HepG2 (cell line): ENCODE measurements around the gene GPC3. TPM values are rescaled to one million over a fixed set of nuclear protein-coding genes. Genes with fewer than 3 reads are reported as not detected.

Experiments
- ARID3A ChIP-seq: IDR thresholded peaks from 2 replicates; pipeline ENCODE4 v1.6.1; 2012; ENCODE audit warnings: low read depth, low read length, improper control_type of control experiment
- BCL6 ChIP-seq: IDR thresholded peaks from 2 replicates; pipeline ENCODE4 v1.6.1; 2016; ENCODE audit warnings: missing genetic modification reagents, missing compliant biosample characterization
- CREB1 ChIP-seq, 2 experiments: fragments of 450-650 bp in 1 of 2; IDR thresholded peaks; 2 replicates each; pipeline ENCODE4 v1.6.1; 2016 to 2017; ENCODE audit warnings: control low read depth in 1 of 2, mild to moderate bottlenecking in 1 of 2, missing compliant biosample characterization in 1 of 2, missing genetic modification characterization in 1 of 2
- FOXK2 ChIP-seq: fragments of 450-650 bp; IDR thresholded peaks from 2 replicates; pipeline ENCODE4 v1.6.1; 2016
- FOXP4 ChIP-seq: sonication (generic); formaldehyde crosslinking; IDR thresholded peaks from 2 replicates; pipeline ENCODE4 v1.4.0; 2020; ENCODE audit warnings: missing genetic modification reagents
- HMG20A ChIP-seq: IDR thresholded peaks from 2 replicates; pipeline ENCODE4 v1.6.1; 2016; ENCODE audit warnings: borderline replicate concordance
- MYC ChIP-seq: sonication (generic); formaldehyde crosslinking; IDR thresholded peaks from 2 replicates; pipeline ENCODE4 v1.9.0; 2021; ENCODE audit warnings: missing genetic modification reagents, borderline replicate concordance
- RCOR2 ChIP-seq: IDR thresholded peaks from 2 replicates; pipeline ENCODE4 v1.6.1; 2016; ENCODE audit warnings: missing biosample characterization, missing genetic modification reagents
- ZFP36L2 ChIP-seq: sonication (generic); formaldehyde crosslinking; IDR thresholded peaks from 2 replicates; pipeline ENCODE4 v1.4.0; 2020; ENCODE audit warnings: missing genetic modification reagents
- ZNF121 ChIP-seq: sonication (generic); formaldehyde crosslinking; IDR thresholded peaks from 2 replicates; pipeline ENCODE4 v1.5.0; 2020; ENCODE audit warnings: mild to moderate bottlenecking, missing genetic modification reagents
- ZNF142 ChIP-seq: sonication (generic); formaldehyde crosslinking; IDR thresholded peaks from 2 replicates; pipeline ENCODE4 v1.4.0; 2020; ENCODE audit warnings: missing genetic modification reagents
- ZNF274 ChIP-seq: sonication (generic); formaldehyde crosslinking; IDR thresholded peaks from 2 replicates; pipeline ENCODE4 v1.5.1; 2020; ENCODE audit warnings: mild to moderate bottlenecking, missing genetic modification reagents
- ZNF354B ChIP-seq: sonication (generic); formaldehyde crosslinking; IDR thresholded peaks from 2 replicates; pipeline ENCODE4 v1.8.0; 2022; ENCODE audit warnings: mild to moderate bottlenecking, missing genetic modification reagents
- ZNF780A ChIP-seq: sonication (generic); formaldehyde crosslinking; IDR thresholded peaks from 2 replicates; pipeline ENCODE4 v1.8.0; 2022; ENCODE audit warnings: mild to moderate bottlenecking, missing genetic modification reagents, moderate library complexity
- ZSCAN5A ChIP-seq: sonication (generic); formaldehyde crosslinking; IDR thresholded peaks from 2 replicates; pipeline ENCODE4 v1.8.0; 2022; ENCODE audit warnings: mild to moderate bottlenecking, missing genetic modification reagents, borderline replicate concordance
- ZSCAN9 ChIP-seq: IDR thresholded peaks from 2 replicates; pipeline ENCODE4 v1.6.1; 2016; ENCODE audit warnings: borderline replicate concordance
- polyA plus RNA-seq, 8 experiments: library from polyadenylated mRNA; depleted of rRNA in 3 of 8; stranded (reverse) in 7 of 8; unstranded in 1 of 8; fragments of >200 nt; fragmentation: Illumina TruSeq in 4 of 8; extraction: Trizol in 4 of 8; gene quantifications; 2 replicates each; pipeline versions ENCODE4 v1.2.1 to v1.2.3, GENCODE V29; 2011 to 2016; ENCODE audit warnings: low read depth in 4 of 8, missing spikeins in 1 of 8, mixed read lengths in 1 of 8; ENCODE audit not compliant: insufficient read depth in 1 of 8
- total RNA-seq, 5 experiments: library from RNA; depleted of rRNA; stranded (reverse); fragments of >200 nt; fragmentation: Illumina TruSeq; extraction: Trizol; gene quantifications; 2 replicates each; pipeline ENCODE4 v1.2.3, GENCODE V29; 2016; ENCODE audit warnings: low read depth in 1 of 5

GPC3 gene
- total and polyA plus RNA-seq, 2 of the 13 experiments (the other 11 are each of a cell fraction or from before 2014, with no cell fraction given) = 1,799 to 3,263 TPM

- no peak for TF ChIP-seq ZNF142 (CRISPR knock-in tag)
- no peak for TF ChIP-seq RCOR2 (CRISPR knock-in tag)
- no peak for TF ChIP-seq ZFP36L2 (CRISPR knock-in tag)
- no peak for TF ChIP-seq ZNF354B (CRISPR knock-in tag)
- TF ChIP-seq ZSCAN5A (CRISPR knock-in tag) = no peak
- peak; percentile 68 for TF ChIP-seq ARID3A
- TF ChIP-seq ZNF121 (CRISPR knock-in tag) = no peak
- no peak for TF ChIP-seq CREB1 (IDR thresholded peaks at IDR 0.05)
- peak; percentile 38; the same call in 1 of the 2 replicates for TF ChIP-seq CREB1 (CRISPR knock-in tag; IDR thresholded peaks at IDR 0.05)
- TF ChIP-seq BCL6 (CRISPR knock-in tag) = peak; percentile 58; the same call in 1 of the 2 replicates
- TF ChIP-seq FOXP4 (CRISPR knock-in tag) = peak; percentile 87
- TF ChIP-seq ZNF274 (CRISPR knock-in tag) = no peak
- no peak for TF ChIP-seq FOXK2
- no peak for TF ChIP-seq ZNF780A (CRISPR knock-in tag)
- peak; percentile 74 for TF ChIP-seq HMG20A
- TF ChIP-seq ZSCAN9 = no peak
- no peak for TF ChIP-seq MYC (CRISPR knock-in tag)
Observed at GRCh38 chrX:134006484-134007161, 21.2 kb upstream of the GPC3 start (continued).
